ENCODE data around the gene TEC.

- TF ChIP-seq CTCF (IDR thresholded peaks at IDR 0.05) (peak; percentile 39 to 67 (median 51)), POLR2A (IDR thresholded peaks at IDR 0.05) (no peak)
Observed at GRCh38 chr4:48141048-48141447, 128.6 kb downstream of the TEC start.
